ENCODE measurements around the gene EVX2.

Gene EVX2

GRCh38 chr2:176096243-176096985 lies 12.7 kb upstream of the EVX2 start:
- DNase-seq (ENCODE audit: low spot score), result no peak

GRCh38 chr2:176095421-176095820 lies 11.7 kb upstream of the EVX2 start:
- DNase-seq (ENCODE audit: low spot score), result no peak

- no peak for DNase-seq (ENCODE audit: low spot score)
Measured at GRCh38 chr2:176094349-176094748, 10.6 kb upstream of the EVX2 start.

- DNase-seq (ENCODE audit: low spot score), result no peak
Measured at GRCh38 chr2:176093898-176094249, 10.1 kb upstream of the EVX2 start.

- DNase-seq (ENCODE audit: low spot score), result no peak
Measured at GRCh38 chr2:176093145-176093897, 9.6 kb upstream of the EVX2 start.

- DNase-seq (ENCODE audit: low spot score), result no peak
Measured at GRCh38 chr2:176092270-176093144, 8.7 kb upstream of the EVX2 start, which contains the start of gene HOXD13. TSS of gene HOXD13 (plus strand) at chr2:176092721. CDS start at chr2:176092891, 170 bp downstream.

- no peak for DNase-seq (ENCODE audit: low spot score)
Measured at GRCh38 chr2:176091329-176092258, 7.8 kb upstream of the EVX2 start.

GRCh38 chr2:176090862-176091261 lies 7.1 kb upstream of the EVX2 start:
- DNase-seq (ENCODE audit: low spot score), result no peak

- no peak for DNase-seq (ENCODE audit: low spot score)
Measured at GRCh38 chr2:176089843-176090395, 6.2 kb upstream of the EVX2 start.

GRCh38 chr2:176088937-176089842 lies 5.4 kb upstream of the EVX2 start:
- no peak for DNase-seq (ENCODE audit: low spot score)

- DNase-seq (ENCODE audit: low spot score), result peak; percentile 26
Measured at GRCh38 chr2:176088048-176088936, 4.5 kb upstream of the EVX2 start.

GRCh38 chr2:176087330-176088047 lies 3.7 kb upstream of the EVX2 start:
- no peak for DNase-seq (ENCODE audit: low spot score)

GRCh38 chr2:176085861-176086771 lies 2.4 kb upstream of the EVX2 start:
- peak; percentile 44 for DNase-seq (ENCODE audit: low spot score)

- DNase-seq (ENCODE audit: low spot score), result no peak
Measured at GRCh38 chr2:176085120-176085788, 1.5 kb upstream of the EVX2 start.

GRCh38 chr2:176084611-176085119 lies 903 bp upstream of the EVX2 start:
- no peak for DNase-seq (ENCODE audit: low spot score)
